DND-41 (cell line): ENCODE results near the gene CCDC24.

Source experiments
- CTCF ChIP-seq: IDR thresholded peaks from 2 replicates; pipeline ENCODE4 v1.5.1; 2012; ENCODE audit warnings: borderline replicate concordance, low read length, moderate library complexity, mild to moderate bottlenecking; ENCODE audit not compliant: poor library complexity, severe bottlenecking; ENCODE audit errors: extremely low read depth
- EZH2 ChIP-seq: IDR thresholded peaks from 3 replicates; pipeline ENCODE4 v1.6.1; 2012; ENCODE audit warnings: borderline replicate concordance, low read depth, mild to moderate bottlenecking, moderate library complexity, low read length, inconsistent platforms; ENCODE audit not compliant: severe bottlenecking

DNA sequence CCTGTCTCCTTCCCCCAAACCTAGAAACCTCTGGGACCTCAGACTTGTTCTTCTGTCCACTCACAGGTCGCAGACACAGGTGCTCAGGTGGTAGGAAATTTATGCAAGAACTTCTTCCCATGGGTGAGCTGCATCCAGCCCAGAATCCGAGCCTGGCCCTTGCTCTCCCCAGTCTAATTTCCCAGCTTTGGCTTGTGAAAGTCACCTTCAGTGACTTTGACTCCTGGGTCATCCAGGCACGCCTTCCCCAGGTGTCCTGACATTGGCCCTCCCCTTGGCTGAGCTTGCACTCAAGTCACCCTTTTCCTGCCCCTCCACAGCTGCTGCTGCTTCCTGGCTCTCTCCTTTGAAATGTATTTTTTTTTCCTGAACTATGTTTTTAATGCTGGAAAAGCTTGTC, 38.0 kb upstream of the CCDC24 start:
- TF ChIP-seq EZH2 (no peak), CTCF (no peak)
